GM18511 (cell line): Measurements from ENCODE around the gene DDC.
"Not testable (repeated sequence)": the region's sequence is repeated elsewhere in the genome, so short reads cannot be mapped to it uniquely, and the experiment has no call there.

Source experiments
- ATAC-seq: cut with Tn5 transposase; IDR thresholded peaks from one replicate; pipeline ENCODE4 v1.9.1; 2021; ENCODE audit warnings: mild to moderate bottlenecking, moderate library complexity; ENCODE audit not compliant: unreplicated experiment

The DDC gene

GRCh38 chr7:50529093-50529862 lies 35.9 kb downstream of the DDC start:
- ATAC-seq = no peak

GRCh38 chr7:50528266-50529092 lies 36.7 kb downstream of the DDC start:
- ATAC-seq = no peak

- ATAC-seq = not testable (repeated sequence)
These were observed 45.9 kb downstream of the DDC start for GRCh38 chr7:50519350-50519749.

- ATAC-seq = no peak
These were observed 51.9 kb downstream of the DDC start for GRCh38 chr7:50513166-50513871.

GRCh38 chr7:50512384-50512783 lies 52.8 kb downstream of the DDC start:
- no peak for ATAC-seq

- no peak for ATAC-seq
These were observed 55.7 kb downstream of the DDC start for GRCh38 chr7:50509459-50509858.

- no peak for ATAC-seq
These were observed 56.7 kb downstream of the DDC start for GRCh38 chr7:50508471-50508943.

- no peak for ATAC-seq
These were observed 57.2 kb downstream of the DDC start for GRCh38 chr7:50507898-50508470.

GRCh38 chr7:50505553-50506210 lies 59.5 kb downstream of the DDC start:
- ATAC-seq = no peak

GRCh38 chr7:50504646-50505546 lies 60.3 kb downstream of the DDC start:
- no peak for ATAC-seq

GRCh38 chr7:50502947-50503346 lies 62.3 kb downstream of the DDC start:
- no peak for ATAC-seq

- peak; percentile 71 for ATAC-seq
These were observed 63.1 kb downstream of the DDC start for GRCh38 chr7:50502001-50502684.

GRCh38 chr7:50499092-50499491 lies 66.1 kb downstream of the DDC start:
- ATAC-seq = no peak

GRCh38 chr7:50497968-50498367 lies 67.2 kb downstream of the DDC start:
- ATAC-seq = no peak

GRCh38 chr7:50497068-50497642 lies 68.0 kb downstream of the DDC start:
- no peak for ATAC-seq

GRCh38 chr7:50496569-50496968 lies 68.6 kb downstream of the DDC start:
- no peak for ATAC-seq

GRCh38 chr7:50495746-50496145 lies 69.5 kb downstream of the DDC start:
- no peak for ATAC-seq

- no peak for ATAC-seq
These were observed 72.3 kb downstream of the DDC start for GRCh38 chr7:50492770-50493519.
